NT2/D1 (cell line): ENCODE results near the gene HSP90AB1.

Source experiments
- SUZ12 ChIP-seq: IDR thresholded peaks from 2 replicates; pipeline ENCODE4 v1.6.1; 2011; ENCODE audit not compliant: insufficient read length, insufficient read depth; ENCODE audit errors: extremely low read depth
- ZNF274 ChIP-seq: IDR thresholded peaks from 2 replicates; pipeline ENCODE4 v1.6.1; 2011; ENCODE audit warnings: mild to moderate bottlenecking, low read depth, low read length

DNA sequence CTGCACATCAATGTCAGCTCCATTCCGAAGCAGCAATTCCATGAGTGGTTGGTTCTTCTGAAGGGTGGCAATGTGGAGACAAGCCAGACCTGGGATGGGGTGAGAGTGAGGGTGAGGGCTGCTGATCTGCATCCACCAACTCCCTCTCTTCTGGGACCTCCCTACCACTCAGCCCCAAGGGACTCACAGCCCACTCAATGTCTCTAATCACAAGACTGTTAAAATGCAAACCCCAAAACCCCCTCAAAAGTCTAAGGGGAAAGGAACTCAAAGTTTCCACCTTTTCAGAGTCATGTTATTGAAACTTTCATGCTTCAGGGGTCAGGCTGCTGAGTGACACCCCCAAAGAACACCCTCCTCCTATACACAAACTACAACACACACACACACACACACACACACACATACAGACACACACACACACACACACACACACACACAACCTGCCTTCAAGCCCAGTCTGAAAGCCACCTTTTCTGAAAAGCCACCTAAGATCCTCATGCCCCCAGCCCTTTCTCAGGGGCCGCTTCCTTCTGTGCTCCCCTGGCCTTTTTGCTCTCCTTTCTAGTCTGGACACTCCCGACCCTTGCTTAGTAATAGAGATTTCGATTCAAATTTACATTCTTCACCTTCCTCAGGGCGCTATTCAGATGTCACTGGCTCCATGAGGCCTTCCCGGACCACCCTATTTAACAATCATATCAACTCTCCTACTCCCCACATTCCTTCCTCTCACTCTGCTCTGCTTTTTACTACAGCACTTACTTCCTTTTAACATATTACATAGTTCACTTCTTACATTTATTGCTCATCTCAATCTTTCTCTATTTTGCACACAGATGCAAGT, 13.8 kb downstream of the HSP90AB1 start:
- no peak for TF ChIP-seq ZNF274
- no peak for TF ChIP-seq SUZ12
